Glutamatergic neuron (in vitro differentiated cells): Measurements from ENCODE around the gene MAPRE2. TPM values are rescaled to one million over a fixed set of nuclear protein-coding genes. Genes with fewer than 3 reads are reported as not detected.
"Not testable (repeated sequence)": the region's sequence is repeated elsewhere in the genome, so short reads cannot be mapped to it uniquely, and the experiment has no call there.

ENCODE experiments used
- DNase-seq: peaks from one replicate; pipeline ENCODE4 v3.0.0; 2022
- H3K27ac Mint-ChIP-seq: one replicate; pipeline ENCODE4 v1.8.0; 2020; ENCODE audit warnings: mild to moderate bottlenecking, mixed read lengths, inconsistent platforms; ENCODE audit not compliant: unreplicated experiment
- H3K27me3 Mint-ChIP-seq: one replicate; pipeline ENCODE4 v1.8.0; 2020; ENCODE audit warnings: mild to moderate bottlenecking, moderate library complexity, mixed read lengths, inconsistent platforms; ENCODE audit not compliant: unreplicated experiment
- H3K36me3 Mint-ChIP-seq: one replicate; pipeline ENCODE4 v1.8.0; 2020; ENCODE audit warnings: mild to moderate bottlenecking, mixed read lengths, inconsistent platforms; ENCODE audit not compliant: unreplicated experiment
- H3K4me1 Mint-ChIP-seq: one replicate; pipeline ENCODE4 v1.8.0; 2020; ENCODE audit warnings: mild to moderate bottlenecking, low read depth, mixed read lengths, inconsistent platforms; ENCODE audit not compliant: unreplicated experiment
- H3K4me3 Mint-ChIP-seq: one replicate; pipeline ENCODE4 v1.8.0; 2020; ENCODE audit warnings: mild to moderate bottlenecking, mixed read lengths, inconsistent platforms; ENCODE audit not compliant: unreplicated experiment
- H3K9me3 Mint-ChIP-seq: one replicate; pipeline ENCODE4 v1.8.0; 2020; ENCODE audit warnings: mild to moderate bottlenecking, moderate library complexity, mixed read lengths, inconsistent platforms; ENCODE audit not compliant: unreplicated experiment
- total RNA-seq: library from RNA; stranded (reverse); fragmentation: NEBNext Ultra II Directional; extraction: Animal tissue kit (Norgen Biotek cat#: 25700); gene quantifications from one replicate; pipeline ENCODE4 v1.2.1, GENCODE V29; 2021; ENCODE audit not compliant: unreplicated experiment
- TF ChIP-seq, protein P1 (sequence below): fragments of 200-600 bp; sonication (generic); IDR thresholded peaks from one replicate; pipeline ENCODE4 v1.5.0; 2021; ENCODE audit not compliant: partially characterized antibody, unreplicated experiment

The MAPRE2 gene
- total RNA-seq, 1 donor from 2014 or later, result 127 TPM

DNA sequence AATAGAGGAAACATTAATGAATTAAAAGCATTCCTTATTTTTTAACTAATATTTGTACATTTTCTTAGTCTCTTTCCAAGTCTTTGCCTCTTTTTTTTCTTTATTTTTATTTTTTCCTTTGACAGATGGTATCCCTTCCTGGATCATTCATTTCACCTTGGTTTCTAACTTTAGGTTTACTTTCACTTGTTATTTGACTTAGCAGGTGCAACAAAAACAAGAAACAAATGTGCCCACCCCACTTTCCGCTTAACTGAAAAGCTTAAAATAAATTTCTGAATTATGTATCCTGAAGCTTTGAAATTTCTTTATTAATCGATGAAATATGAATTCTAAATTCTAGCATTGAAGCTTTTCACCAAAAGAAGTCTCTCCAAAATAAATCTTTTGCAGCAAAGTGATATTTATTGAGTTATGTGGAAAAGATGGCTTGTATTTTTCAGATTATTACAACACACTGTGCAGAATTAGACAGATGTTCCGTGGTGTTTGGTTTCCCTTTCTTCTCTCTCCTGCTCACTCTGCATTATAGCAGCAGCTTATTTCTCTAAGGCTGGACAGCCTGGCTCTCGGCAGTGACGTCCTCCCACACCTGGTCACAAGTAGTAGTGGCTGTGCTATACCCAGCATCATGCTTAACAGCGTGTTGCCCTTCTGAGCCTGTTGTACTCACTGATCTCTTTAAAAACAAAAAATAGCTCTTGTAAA is 100.5 kb downstream of the MAPRE2 start:
- Mint-ChIP-seq H3K4me3 (no peak overlapping the region), H3K9me3 (peaks cover 20% of the 10 kb centered on the region), H3K4me1 (peaks cover 26% of the 10 kb centered on the region), H3K27me3 (peaks cover 11% of the 10 kb centered on the region), H3K36me3 (no peaks in the 10 kb centered on the region), H3K27ac (no peak overlapping the region)
- TF ChIP-seq, protein P1, sequence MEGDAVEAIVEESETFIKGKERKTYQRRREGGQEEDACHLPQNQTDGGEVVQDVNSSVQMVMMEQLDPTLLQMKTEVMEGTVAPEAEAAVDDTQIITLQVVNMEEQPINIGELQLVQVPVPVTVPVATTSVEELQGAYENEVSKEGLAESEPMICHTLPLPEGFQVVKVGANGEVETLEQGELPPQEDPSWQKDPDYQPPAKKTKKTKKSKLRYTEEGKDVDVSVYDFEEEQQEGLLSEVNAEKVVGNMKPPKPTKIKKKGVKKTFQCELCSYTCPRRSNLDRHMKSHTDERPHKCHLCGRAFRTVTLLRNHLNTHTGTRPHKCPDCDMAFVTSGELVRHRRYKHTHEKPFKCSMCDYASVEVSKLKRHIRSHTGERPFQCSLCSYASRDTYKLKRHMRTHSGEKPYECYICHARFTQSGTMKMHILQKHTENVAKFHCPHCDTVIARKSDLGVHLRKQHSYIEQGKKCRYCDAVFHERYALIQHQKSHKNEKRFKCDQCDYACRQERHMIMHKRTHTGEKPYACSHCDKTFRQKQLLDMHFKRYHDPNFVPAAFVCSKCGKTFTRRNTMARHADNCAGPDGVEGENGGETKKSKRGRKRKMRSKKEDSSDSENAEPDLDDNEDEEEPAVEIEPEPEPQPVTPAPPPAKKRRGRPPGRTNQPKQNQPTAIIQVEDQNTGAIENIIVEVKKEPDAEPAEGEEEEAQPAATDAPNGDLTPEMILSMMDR, result no peak
- no peak for DNase-seq

- Mint-ChIP-seq H3K9me3 (peaks cover 20% of the 10 kb centered on the region), H3K4me1 (peaks cover 26% of the 10 kb centered on the region), H3K27ac (no peak overlapping the region), H3K27me3 (peaks cover 11% of the 10 kb centered on the region), H3K36me3 (peaks cover 1% of the 10 kb centered on the region), H3K4me3 (no peak overlapping the region)
- DNase-seq, result no peak
- TF ChIP-seq, protein P1, result no peak
These were observed 101.0 kb downstream of the MAPRE2 start for GRCh38 chr18:35142275-35142615.

GRCh38 chr18:35143622-35144596 is 102.7 kb downstream of the MAPRE2 start:
- DNase-seq, result peak; percentile 46
- Mint-ChIP-seq H3K27ac (no peak overlapping the region), H3K27me3 (peaks cover 6% of the 10 kb centered on the region), H3K4me1 (peaks cover 14% of the 10 kb centered on the region), H3K36me3 (peaks cover 15% of the 10 kb centered on the region), H3K4me3 (no peak overlapping the region), H3K9me3 (peaks cover 17% of the 10 kb centered on the region)
- TF ChIP-seq, protein P1, result peak; percentile 58

DNA sequence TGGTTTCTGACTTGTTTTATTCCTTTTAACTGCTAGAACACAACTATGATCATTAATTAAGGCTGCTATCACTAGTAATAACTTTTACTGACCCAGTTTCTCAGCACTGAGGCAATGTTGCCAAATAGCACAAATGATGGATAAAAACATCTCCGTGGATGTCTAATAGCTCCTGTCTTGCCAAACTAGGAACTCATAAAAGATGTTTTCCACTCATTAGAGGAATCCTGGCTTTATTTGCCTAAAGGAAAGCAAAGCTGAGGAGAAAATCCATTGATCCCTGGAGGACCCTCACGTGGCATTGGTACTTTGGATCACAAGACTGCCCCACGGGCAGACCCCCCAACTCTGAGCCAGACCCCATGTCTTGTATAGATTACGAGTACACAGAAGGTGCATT is 103.5 kb downstream of the MAPRE2 start:
- TF ChIP-seq, protein P1, result no peak
- Mint-ChIP-seq H3K36me3 (peaks cover 22% of the 10 kb centered on the region), H3K4me1 (peaks cover 14% of the 10 kb centered on the region), H3K4me3 (no peak overlapping the region), H3K27ac (no peak overlapping the region), H3K27me3 (peaks cover 6% of the 10 kb centered on the region), H3K9me3 (peaks cover 21% of the 10 kb centered on the region)
- DNase-seq, result no peak

- not testable (repeated sequence) for H3K4me3 Mint-ChIP-seq, DNase-seq, H3K27me3 Mint-ChIP-seq, H3K4me1 Mint-ChIP-seq, H3K27ac Mint-ChIP-seq
- peaks cover 12% of the 10 kb centered on the region for H3K9me3 Mint-ChIP-seq
- peaks cover 27% of the 10 kb centered on the region for H3K36me3 Mint-ChIP-seq
These were observed 109.0 kb downstream of the MAPRE2 start for GRCh38 chr18:35150195-35150594.
